MV-4-11 (cell line): ENCODE data around the gene MPPED2.

Experiments
- DNase-seq: peaks from one replicate; lab custom pipeline; 2025; lab: John Stamatoyannopoulos, UW

MPPED2 gene

DNA sequence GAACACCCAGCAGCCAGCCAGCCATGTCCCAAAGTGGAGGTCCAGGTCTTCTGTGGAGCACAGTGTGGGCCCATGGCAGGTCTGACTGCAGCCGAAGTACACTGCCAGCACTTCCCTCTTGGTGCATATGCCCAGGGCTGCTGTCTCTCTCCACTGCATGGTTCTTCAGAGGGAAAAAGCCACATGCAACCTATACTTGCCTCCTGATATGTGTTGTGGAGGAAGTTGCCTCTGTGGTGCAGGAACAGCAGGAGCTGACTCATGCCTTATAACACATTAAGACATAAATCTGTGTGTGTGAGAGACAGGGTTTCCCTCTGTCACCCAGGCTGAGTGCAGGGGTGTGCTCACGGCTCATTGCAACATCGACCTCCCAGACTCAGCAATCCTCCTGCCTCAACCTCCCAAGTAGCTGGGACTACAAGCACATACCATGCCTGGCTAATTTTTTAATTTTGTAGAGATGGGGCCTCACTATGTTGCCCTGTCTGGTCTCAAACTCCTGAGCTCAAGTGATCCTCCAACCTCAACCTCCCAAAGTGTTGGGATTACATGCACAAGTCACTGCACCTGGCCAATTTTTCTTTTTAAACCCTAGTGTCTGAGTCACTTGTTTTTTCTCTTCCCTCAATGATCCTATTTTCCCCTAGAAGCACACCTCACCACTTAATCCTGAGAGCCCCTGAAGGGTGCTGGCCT lies 98.8 kb downstream of the MPPED2 start:
- peak; percentile 97 for DNase-seq

DNA sequence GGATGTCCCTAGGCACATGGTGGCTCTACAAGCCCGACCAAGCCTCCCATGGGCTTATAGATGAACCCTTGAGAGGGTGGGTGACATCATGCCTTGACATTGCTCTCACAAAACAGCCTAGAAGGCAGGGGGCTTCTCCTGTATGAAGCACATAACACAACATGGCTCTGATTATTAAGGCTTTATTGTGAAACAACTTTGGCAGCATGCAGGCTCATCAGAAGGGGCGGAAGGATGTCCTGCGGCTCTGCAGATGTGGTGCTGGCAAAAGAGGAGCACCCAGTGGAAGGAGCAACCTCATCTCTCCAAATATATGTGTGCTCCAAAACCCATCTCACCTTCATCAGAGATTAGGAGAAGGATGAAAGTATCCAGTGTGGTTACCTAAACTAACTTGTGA lies 100.4 kb downstream of the MPPED2 start:
- no peak for DNase-seq

GRCh38 chr11:30485222-30485621 lies 100.9 kb downstream of the MPPED2 start:
- DNase-seq: no peak

- DNase-seq: peak; percentile 62
Observed at GRCh38 chr11:30483056-30483455, 103.1 kb downstream of the MPPED2 start.

DNA sequence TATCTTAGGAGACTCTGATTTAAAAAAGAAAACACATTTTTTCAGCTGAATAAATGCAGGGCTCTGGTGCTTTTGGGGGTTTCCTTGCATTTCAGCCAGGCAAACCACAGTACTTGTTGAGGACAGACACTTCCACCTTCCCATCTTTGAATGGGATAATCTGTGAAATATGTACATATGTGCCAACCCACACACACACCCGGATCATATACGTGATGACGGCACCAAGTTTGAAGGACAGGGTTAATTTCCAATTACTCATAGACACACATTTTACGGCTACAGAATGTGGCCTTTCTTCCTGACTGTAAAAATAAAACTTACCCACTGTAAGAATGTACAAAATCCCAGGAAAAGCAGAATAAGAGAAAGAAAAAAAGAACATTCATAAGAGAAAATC lies 104.4 kb downstream of the MPPED2 start:
- no peak for DNase-seq

GRCh38 chr11:30481330-30481729 lies 104.8 kb downstream of the MPPED2 start:
- DNase-seq: no peak

- no peak for DNase-seq
Observed at GRCh38 chr11:30479899-30480298, 106.3 kb downstream of the MPPED2 start.

GRCh38 chr11:30478923-30479322 lies 107.2 kb downstream of the MPPED2 start:
- no peak for DNase-seq

GRCh38 chr11:30477061-30477460 lies 109.1 kb downstream of the MPPED2 start:
- DNase-seq: no peak

GRCh38 chr11:30474151-30474954 lies 111.8 kb downstream of the MPPED2 start:
- DNase-seq: no peak

GRCh38 chr11:30471244-30471643 lies 114.9 kb downstream of the MPPED2 start:
- no peak for DNase-seq

DNA sequence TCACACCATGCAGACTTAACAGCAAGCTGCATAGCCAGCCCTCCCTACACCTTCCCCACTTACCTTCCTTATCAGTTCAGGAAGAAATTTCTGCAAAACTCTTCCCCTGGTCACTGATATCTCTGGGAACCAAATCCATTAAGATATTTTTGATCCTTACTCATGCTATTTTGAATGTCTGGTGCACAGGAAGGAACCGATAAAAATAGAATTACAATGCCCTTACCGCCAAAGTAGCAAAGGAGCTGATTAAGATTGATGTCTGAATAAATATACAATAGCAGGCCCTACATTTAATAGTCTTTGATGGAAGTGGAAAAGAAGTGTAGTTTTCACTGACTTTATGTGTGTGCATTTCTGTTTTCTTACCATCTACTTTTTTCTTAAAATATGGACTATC lies 117.3 kb downstream of the MPPED2 start:
- no peak for DNase-seq

GRCh38 chr11:30467176-30467575 lies 119.0 kb downstream of the MPPED2 start:
- DNase-seq: no peak

DNA sequence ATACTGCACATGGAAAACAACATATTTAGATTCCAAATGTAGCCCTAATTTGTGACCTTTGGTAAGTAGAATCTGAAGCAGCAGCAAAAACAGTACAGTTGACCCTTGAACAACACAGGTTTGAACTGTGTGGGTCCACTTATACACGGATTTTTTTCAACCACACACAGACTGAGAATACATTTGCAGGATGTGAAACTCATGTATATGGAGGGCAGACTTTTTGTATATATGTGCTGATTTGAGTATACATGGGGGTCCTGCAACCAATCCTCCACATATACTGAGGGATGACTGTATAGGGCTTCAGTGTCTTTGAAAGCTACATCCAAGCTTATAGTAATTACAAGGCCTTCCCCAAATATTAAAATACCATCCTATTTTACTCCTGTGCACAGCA lies 120.5 kb downstream of the MPPED2 start:
- DNase-seq: no peak

GRCh38 chr11:30465192-30465591 lies 121.0 kb downstream of the MPPED2 start:
- DNase-seq: no peak

GRCh38 chr11:30463266-30463665 lies 122.9 kb downstream of the MPPED2 start:
- DNase-seq: no peak

- DNase-seq: no peak
Observed at GRCh38 chr11:30462421-30462820, 123.7 kb downstream of the MPPED2 start.

GRCh38 chr11:30459821-30460220 lies 126.3 kb downstream of the MPPED2 start:
- DNase-seq: no peak

GRCh38 chr11:30459306-30459705 lies 126.8 kb downstream of the MPPED2 start:
- DNase-seq: no peak

- DNase-seq: no peak
Observed at GRCh38 chr11:30458541-30458940, 127.6 kb downstream of the MPPED2 start.

GRCh38 chr11:30457087-30457486 lies 129.1 kb downstream of the MPPED2 start:
- no peak for DNase-seq

DNA sequence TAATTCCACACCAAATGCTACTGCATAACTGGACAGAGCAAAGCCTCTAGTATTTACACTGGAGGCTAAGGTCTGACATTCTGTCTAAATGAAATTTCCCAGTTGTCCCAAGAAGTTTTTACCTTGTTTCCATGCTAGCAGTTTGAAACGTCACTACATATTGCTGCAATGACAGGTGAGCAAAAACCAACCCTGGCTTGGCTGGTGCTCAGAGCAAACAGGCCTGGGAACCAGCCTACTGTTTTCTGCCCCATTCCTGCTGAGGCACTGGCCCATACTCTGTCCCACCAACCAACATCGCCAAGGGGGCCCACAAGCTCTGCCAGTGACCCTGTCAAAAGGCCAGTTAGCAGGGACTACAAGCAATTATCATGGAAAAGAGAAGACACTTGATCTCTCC lies 131.1 kb downstream of the MPPED2 start:
- no peak for DNase-seq

- no peak for DNase-seq
Observed at GRCh38 chr11:30454541-30454940, 131.6 kb downstream of the MPPED2 start.

DNA sequence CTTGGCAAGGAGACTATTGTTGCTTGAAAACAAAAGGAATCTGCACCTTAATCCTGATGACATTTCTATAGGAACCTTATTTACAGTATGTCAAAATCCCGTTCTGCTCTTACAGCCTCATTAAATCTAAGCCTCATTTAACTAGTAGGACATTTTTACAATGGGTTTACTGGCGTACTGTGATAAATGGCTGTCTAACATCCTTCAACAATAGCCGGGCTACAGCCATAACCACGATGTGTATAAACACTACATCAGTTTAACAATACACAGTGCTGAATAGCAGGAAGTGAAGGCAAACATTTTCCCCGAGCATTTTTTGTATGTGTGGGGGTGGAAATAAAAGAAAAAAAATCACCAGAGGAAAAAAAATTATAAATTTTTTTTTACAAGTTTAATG lies 132.0 kb downstream of the MPPED2 start:
- peak; percentile 13 for DNase-seq
